Keratinocyte (primary cell): ENCODE results near the gene RITA1. TPM values are rescaled to one million over a fixed set of nuclear protein-coding genes. Genes with fewer than 3 reads are reported as not detected.

Source experiments
- DNase-seq: peaks from one replicate; pipeline ENCODE4 v3.0.0-alpha.2; 2011; ENCODE audit warnings: low read depth, missing footprints, low spot score
- FAIRE-seq: peaks from 2 replicates; lab custom pipeline; 2011; peaks lifted over from hg19 to GRCh38; lab: Jason Lieb, UNC
- H2AFZ ChIP-seq: 2 replicates; pipeline ENCODE4 v1.6.0; 2012; ENCODE audit warnings: low read length, control low read depth, inconsistent platforms; ENCODE audit not compliant: control insufficient read depth
- H3K27ac ChIP-seq: 2 replicates; pipeline ENCODE4 v1.5.1; 2011; ENCODE audit warnings: low read length; ENCODE audit not compliant: control insufficient read depth, insufficient read depth
- H3K27me3 ChIP-seq: 3 replicates; pipeline ENCODE4 v1.6.0; 2011; ENCODE audit warnings: low read length; ENCODE audit not compliant: control insufficient read depth, insufficient read depth; ENCODE audit errors: extremely low read depth
- H3K36me3 ChIP-seq, 2 experiments: 2 replicates in 1 of 2; 3 replicates in 1 of 2; pipeline ENCODE4 v1.5.1; 2011; ENCODE audit warnings: low read length in 2 of 2, mild to moderate bottlenecking in 1 of 2; ENCODE audit not compliant: control insufficient read depth in 2 of 2, insufficient read depth in 2 of 2; ENCODE audit errors: extremely low read depth in 1 of 2
- H3K4me1 ChIP-seq: 3 replicates; pipeline ENCODE4 v1.5.1; 2011; ENCODE audit warnings: low read length; ENCODE audit not compliant: control insufficient read depth, insufficient read depth; ENCODE audit errors: extremely low read depth
- H3K4me2 ChIP-seq: 3 replicates; pipeline ENCODE4 v1.6.0; 2011; ENCODE audit warnings: low read depth, low read length; ENCODE audit not compliant: control insufficient read depth, insufficient read depth; ENCODE audit errors: extremely low read depth
- H3K4me3 ChIP-seq, 3 experiments: fragments of 200-600 bp in 1 of 3; sonication (generic) in 1 of 3; 2 replicates in 2 of 3; 3 replicates in 1 of 3; pipeline ENCODE4 v1.5.1; 2011 to 2016; ENCODE audit warnings: low read length in 3 of 3, mild to moderate bottlenecking in 3 of 3, control low read depth in 2 of 3, inconsistent platforms in 1 of 3, low read depth in 1 of 3, mixed read lengths in 1 of 3, mixed run types in 1 of 3, moderate library complexity in 1 of 3; ENCODE audit not compliant: control insufficient read depth in 2 of 3, insufficient read depth in 2 of 3; ENCODE audit errors: extremely low read depth in 1 of 3
- H3K79me2 ChIP-seq: 2 replicates; pipeline ENCODE4 v1.6.0; 2012; ENCODE audit warnings: low read length; ENCODE audit not compliant: control insufficient read depth, insufficient read depth
- H3K9ac ChIP-seq: 3 replicates; pipeline ENCODE4 v1.6.0; 2011; ENCODE audit warnings: low read length; ENCODE audit not compliant: control insufficient read depth, insufficient read depth; ENCODE audit errors: extremely low read depth
- H3K9me1 ChIP-seq: 3 replicates; pipeline ENCODE4 v1.6.0; 2011; ENCODE audit warnings: low read length; ENCODE audit not compliant: control insufficient read depth, insufficient read depth; ENCODE audit errors: extremely low read depth
- H3K9me3 ChIP-seq: 2 replicates; pipeline ENCODE4 v1.5.1; 2012; ENCODE audit warnings: low read depth, low read length; ENCODE audit not compliant: control insufficient read depth
- H4K20me1 ChIP-seq: 3 replicates; pipeline ENCODE4 v1.6.0; 2011; ENCODE audit warnings: low read length; ENCODE audit not compliant: control insufficient read depth, insufficient read depth; ENCODE audit errors: extremely low read depth
- EZH2 ChIP-seq: IDR thresholded peaks from one replicate; pipeline ENCODE4 v1.6.1; 2012; ENCODE audit warnings: inconsistent platforms, mild to moderate bottlenecking, low read length, moderate library complexity
- dilution Hi-C: fragments of 300-500 bp; cut with MboI; formaldehyde crosslinking; loops from one replicate; pipeline ENCODE4 v1.7.0; 2020; ENCODE audit warnings: low sequenced_read_pairs; ENCODE audit not compliant: extremely low pct_ligation_motif_present
- polyA plus RNA-seq, 5 experiments: library from polyadenylated mRNA; depleted of rRNA in 3 of 5; stranded (reverse) in 3 of 5; stranded (forward) in 1 of 5; unstranded in 1 of 5; fragments of >200 nt; gene quantifications; 1 replicate in 1 of 5; 2 replicates in 3 of 5; 3 replicates in 1 of 5; pipeline versions ENCODE4 v1.2.1 to v1.2.3, GENCODE V29; 2011 to 2012; ENCODE audit warnings: missing spikeins in 2 of 5, low read depth in 1 of 5, low replicate concordance in 1 of 5
- TF ChIP-seq, protein P1 (sequence below), 3 experiments: IDR thresholded peaks in 1 of 3; conservative IDR thresholded peaks in 1 of 3; optimal IDR thresholded peaks in 1 of 3; 2 replicates in 2 of 3; 3 replicates in 1 of 3; pipeline versions ENCODE3 to v1.5.1; 2011; ENCODE audit warnings: low read length in 3 of 3, mild to moderate bottlenecking in 3 of 3, moderate library complexity in 2 of 3, control low read depth in 1 of 3, inconsistent platforms in 1 of 3; ENCODE audit not compliant: insufficient read depth in 2 of 3; ENCODE audit errors: extremely low read depth in 1 of 3

RITA1 gene
- polyA plus RNA-seq, 1 donor (not counting 4 experiments of a cell fraction or from before 2014, with no cell fraction given), result 11.8 TPM

DNA sequence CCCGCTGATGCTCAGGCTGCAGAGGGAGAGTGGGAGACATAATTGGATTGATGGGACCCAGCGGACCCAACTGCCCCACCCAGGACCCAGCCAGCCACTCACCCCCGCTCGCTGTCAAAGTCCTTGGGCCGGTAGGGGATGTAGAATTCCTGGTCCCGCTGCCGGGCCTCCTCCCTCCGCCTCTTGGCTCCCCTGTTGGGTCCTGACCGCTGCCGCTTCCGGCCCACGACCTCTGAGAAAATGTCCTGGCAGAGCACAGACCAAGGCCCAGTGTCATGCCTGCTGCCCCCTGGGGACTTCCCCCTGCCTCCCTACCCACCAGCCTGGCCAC lies 22.5 kb upstream of the RITA1 start:
- Histone ChIP-seq H2AFZ (no peak overlapping the region), H3K9me3 (no peaks in the 10 kb centered on the region), H3K9me1 (no peaks in the 10 kb centered on the region), H3K27ac (no peak overlapping the region), H3K4me1 (peaks cover 3% of the 10 kb centered on the region), H4K20me1 (no peaks in the 10 kb centered on the region), H3K27me3 (no peaks in the 10 kb centered on the region), H3K36me3 (peaks cover 41% of the 10 kb centered on the region in 2 experiments), H3K79me2 (no peaks in the 10 kb centered on the region), H3K9ac (no peak overlapping the region), H3K4me3 (no peak overlapping the region), H3K4me2 (no peak overlapping the region)
- no peak for FAIRE-seq
- dilution Hi-C loops, result loop anchor here (25.0 kb wide), 1 partner anchor 101 kb away; the partner anchor contains the start of gene DTX1
- no peak for TF ChIP-seq EZH2
- TF ChIP-seq, protein P1, sequence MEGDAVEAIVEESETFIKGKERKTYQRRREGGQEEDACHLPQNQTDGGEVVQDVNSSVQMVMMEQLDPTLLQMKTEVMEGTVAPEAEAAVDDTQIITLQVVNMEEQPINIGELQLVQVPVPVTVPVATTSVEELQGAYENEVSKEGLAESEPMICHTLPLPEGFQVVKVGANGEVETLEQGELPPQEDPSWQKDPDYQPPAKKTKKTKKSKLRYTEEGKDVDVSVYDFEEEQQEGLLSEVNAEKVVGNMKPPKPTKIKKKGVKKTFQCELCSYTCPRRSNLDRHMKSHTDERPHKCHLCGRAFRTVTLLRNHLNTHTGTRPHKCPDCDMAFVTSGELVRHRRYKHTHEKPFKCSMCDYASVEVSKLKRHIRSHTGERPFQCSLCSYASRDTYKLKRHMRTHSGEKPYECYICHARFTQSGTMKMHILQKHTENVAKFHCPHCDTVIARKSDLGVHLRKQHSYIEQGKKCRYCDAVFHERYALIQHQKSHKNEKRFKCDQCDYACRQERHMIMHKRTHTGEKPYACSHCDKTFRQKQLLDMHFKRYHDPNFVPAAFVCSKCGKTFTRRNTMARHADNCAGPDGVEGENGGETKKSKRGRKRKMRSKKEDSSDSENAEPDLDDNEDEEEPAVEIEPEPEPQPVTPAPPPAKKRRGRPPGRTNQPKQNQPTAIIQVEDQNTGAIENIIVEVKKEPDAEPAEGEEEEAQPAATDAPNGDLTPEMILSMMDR (optimal IDR thresholded peaks at IDR 0.05 in 1 of 3, IDR thresholded peaks at IDR 0.05 in 1 of 3, conservative IDR thresholded peaks at IDR 0.05 in 1 of 3; ENCODE audit: extremely low read depth in 1 of 3, insufficient read depth in 2 of 3, low read length in 3 of 3), result no peak
- no peak for DNase-seq

DNA sequence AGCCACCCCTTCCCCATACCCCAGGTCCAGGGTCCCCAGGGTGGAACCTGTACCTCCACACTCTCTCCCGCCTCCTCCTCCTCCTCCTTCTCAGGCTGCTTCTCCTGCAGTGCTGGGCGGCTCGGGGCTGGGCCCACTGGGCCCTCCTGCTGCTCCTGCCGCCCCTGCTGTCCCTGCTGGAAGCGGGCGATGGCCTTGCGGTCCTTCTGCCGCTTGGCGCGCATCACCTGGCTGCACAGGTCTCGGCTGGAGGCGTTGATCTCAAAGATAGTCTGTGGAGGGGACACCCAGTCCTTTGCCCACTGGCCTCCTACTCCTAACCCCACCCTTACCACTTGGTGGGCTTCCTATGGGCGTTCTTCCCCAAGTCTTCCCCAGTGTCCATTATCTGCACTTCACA lies 21.5 kb upstream of the RITA1 start:
- Histone ChIP-seq H3K36me3 (peaks cover 38 to 39% of the 10 kb centered on the region in 2 experiments), H3K9me3 (no peaks in the 10 kb centered on the region), H2AFZ (no peak overlapping the region), H3K4me2 (no peak overlapping the region), H3K4me3 (no peak overlapping the region), H3K9me1 (no peaks in the 10 kb centered on the region), H3K27ac (no peak overlapping the region), H3K27me3 (no peaks in the 10 kb centered on the region), H3K9ac (no peak overlapping the region), H3K4me1 (peaks cover 3% of the 10 kb centered on the region), H4K20me1 (no peaks in the 10 kb centered on the region), H3K79me2 (no peaks in the 10 kb centered on the region)
- no peak for DNase-seq
- dilution Hi-C loops, result loop anchor here (25.0 kb wide), 1 partner anchor 102 kb away; the partner anchor contains the start of gene DTX1
- no peak for FAIRE-seq
- no peak for TF ChIP-seq EZH2
- TF ChIP-seq, protein P1 (optimal IDR thresholded peaks at IDR 0.05 in 1 of 3, IDR thresholded peaks at IDR 0.05 in 1 of 3, conservative IDR thresholded peaks at IDR 0.05 in 1 of 3; ENCODE audit: extremely low read depth in 1 of 3, insufficient read depth in 2 of 3, low read length in 3 of 3), result no peak
